Limb (tissue), 2 donors: ENCODE data around the gene RGR.

Experiments
- DNase-seq, 2 donors: peaks; one replicate each; pipeline ENCODE4 v3.0.0-alpha.2; 2016; ENCODE audit errors: extremely low spot score in 2 of 2

Gene RGR, protein sequence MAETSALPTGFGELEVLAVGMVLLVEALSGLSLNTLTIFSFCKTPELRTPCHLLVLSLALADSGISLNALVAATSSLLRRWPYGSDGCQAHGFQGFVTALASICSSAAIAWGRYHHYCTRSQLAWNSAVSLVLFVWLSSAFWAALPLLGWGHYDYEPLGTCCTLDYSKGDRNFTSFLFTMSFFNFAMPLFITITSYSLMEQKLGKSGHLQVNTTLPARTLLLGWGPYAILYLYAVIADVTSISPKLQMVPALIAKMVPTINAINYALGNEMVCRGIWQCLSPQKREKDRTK

DNA sequence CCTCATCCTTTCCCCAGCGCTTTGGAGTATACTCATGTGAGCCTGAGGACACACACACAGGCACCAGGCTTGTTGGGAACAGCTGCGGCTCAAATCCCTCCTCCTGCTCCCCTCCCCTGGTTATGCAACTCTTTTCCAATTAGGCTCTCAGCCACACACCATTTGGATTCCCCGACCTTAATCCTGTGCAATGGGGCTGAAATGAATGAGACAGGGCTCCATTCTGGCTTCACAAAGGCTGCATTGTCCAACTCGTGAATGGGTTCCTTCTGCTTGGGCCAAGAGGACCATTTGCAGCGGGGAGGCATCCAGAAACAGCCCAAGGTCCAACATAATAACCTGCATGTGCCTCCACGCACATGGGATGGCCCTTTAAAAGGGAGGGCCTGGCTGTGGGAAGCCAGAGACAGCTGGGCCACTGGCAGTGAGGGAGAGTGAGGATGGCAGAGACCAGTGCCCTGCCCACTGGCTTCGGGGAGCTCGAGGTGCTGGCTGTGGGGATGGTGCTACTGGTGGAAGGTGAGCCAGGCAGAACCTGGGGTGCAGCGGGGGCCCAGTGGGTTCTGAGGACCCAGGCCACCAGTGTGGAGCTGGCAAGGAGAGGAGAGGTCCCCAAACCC is at the start of gene RGR:
TSS of gene RGR (plus strand) at position 403 of the 620 bp plus-strand sequence. CDS start at position 441, 38 bp downstream.
- peak; percentile 55 for DNase-seq

DNA sequence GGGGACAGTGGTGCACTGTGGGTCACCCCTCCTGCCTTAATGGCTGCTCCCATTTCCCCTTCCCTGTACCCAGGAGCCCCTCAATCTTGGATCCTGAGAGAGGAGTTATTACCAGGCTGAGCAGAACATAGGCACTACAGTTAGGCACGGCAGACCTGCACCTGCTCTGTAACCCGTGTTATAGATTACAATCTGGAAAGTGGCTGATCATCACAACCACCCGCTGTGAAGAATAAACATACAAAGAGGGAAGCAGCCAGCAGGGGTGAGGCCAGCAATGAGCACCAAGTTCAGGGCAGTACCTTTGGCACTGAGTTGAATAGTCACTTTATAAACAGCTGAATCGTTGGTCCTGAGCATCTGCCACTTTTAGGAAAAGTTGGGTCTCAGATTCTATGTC is 48.8 kb upstream of the RGR start:
- DNase-seq, result no peak

DNA sequence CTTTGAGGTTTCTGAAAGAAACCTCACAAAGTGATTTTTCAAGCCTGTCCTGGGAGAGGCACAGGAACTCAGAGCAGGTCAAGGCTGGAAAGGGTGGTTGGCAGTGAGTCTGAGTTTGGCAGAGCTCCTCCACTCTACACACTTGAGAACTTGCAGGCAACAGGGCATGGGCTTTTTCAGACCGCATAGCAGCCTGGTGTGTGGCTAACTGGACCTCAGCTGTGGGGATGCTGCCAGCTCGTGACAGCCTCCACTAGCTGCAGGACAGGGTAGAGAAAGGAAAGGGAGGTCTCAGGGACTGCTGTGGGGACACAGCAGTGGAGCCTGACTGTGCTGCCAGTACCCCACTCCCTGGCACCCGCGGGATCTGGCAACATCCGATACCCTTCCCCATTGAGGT is 47.9 kb upstream of the RGR start:
- DNase-seq, result no peak

DNA sequence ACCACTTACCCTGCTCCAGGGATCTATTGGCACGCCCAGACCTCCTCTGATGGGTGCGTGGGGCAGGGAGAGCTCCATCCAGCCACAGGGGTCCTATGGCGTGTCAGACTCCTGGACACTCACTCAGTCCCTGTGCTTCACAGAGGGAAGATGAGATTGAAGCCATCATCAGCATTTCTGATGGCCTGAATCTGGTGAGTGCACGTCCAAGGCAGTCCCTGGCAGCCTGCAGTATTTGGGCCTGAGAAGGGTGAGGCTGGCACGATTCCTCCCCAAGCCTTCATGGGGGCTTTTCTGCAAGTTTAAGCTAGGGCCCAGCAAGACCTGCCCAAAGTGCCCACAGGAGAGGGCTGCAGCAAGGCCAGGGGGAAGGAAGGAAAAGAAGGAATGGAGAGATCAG is 47.2 kb upstream of the RGR start:
- no peak for DNase-seq

DNA sequence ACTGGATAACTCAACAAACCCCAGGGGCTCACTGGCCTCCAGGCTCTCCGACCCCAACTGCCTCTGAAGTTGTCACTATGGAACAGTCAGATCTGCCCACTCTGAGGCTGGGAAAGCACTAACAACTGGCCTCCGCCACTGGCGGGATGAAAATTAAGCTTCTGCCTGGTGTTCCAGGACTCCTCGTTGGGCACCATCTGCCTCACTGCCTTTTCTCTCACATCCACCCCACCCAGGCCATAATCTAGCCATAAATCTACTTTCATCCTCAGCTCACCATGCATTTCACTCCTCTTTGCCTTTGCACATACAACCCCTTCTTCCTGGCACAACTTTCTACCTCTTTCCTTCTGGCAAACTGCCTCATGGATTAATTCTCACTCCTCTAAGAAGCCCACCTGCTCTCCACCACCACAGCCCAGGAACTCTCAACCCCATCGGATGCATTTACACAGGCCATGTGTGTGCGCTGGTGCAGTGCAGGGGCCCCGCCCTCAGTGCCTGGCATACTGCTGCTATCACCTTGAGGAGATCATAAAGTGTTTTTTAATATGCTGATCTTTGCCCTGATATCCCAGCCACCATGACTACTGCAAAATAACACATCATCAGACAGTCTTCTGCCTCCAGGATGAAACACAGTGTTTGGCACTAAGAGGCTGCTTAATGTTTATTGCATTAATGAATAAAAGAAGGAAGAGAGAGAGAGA is 46.5 kb upstream of the RGR start:
- no peak for DNase-seq

DNA sequence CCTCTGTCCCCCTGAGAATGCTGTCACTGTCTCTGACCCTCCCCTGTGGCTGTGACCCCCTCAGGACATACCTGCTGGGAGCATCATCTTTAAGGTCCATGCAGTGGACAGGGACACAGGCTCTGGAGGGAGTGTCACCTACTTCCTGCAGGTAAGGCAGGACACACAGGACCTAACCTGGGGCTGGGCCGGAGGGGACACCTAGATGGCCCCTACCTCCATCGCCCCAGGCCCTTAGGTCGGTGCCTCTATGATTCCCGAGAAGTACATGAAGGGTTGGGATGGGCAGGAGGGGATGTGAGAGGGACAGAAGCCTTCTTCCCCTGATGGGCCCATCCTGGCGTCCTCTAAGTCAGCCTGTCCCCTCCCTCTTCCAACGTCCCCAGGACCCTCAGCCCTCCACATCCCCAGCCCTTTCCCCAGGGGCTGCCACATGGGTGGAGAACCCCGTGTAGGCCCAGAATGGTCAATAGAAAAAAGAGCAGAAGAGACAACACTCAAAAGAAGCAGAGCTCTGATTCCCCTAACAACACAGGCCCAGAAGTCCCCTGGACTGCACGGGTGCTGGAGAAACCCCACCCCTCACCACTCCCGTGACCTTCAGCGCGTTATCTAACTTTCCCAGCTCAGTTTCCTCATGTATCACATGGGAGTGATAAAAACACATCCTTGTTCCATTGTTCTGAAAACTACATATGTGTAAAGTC is 44.2 kb upstream of the RGR start:
- DNase-seq, result no peak

DNA sequence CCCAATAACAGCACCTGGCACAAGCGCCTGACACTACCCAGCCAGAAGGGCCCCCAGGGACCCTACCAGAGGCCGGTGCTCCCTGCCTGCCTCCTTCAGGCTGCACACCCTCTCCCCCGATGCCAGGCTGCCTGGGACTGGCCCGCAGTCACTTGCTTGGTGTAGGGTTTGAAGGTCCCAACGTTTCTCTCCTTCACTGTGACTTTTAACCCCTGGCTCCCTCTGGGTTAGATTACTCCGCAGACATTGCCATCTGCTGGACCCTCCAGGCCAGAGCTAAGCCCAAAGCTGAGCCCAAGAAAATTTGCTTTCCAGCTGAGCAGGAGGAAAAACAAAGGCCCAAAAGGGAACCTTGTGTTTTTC is 43.6 kb upstream of the RGR start:
- no peak for DNase-seq

DNA sequence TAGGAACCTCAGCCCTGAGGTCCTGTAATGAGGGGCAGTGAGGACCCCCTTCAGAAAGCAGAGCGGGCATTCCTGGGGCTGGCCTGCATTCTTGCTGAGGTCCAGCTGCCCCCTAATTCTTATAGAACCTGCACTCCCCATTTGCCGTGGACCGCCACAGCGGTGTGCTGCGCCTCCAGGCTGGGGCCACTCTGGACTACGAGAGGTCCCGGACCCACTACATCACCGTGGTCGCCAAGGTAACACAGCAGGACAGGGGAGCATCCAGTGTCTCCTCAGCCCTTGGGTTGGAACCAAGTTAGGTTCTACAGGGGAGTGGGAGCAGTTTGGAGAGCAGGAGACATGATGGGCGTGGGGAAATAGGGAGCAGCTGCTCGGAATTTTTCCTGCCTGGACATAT is 43.2 kb upstream of the RGR start:
- no peak for DNase-seq

DNA sequence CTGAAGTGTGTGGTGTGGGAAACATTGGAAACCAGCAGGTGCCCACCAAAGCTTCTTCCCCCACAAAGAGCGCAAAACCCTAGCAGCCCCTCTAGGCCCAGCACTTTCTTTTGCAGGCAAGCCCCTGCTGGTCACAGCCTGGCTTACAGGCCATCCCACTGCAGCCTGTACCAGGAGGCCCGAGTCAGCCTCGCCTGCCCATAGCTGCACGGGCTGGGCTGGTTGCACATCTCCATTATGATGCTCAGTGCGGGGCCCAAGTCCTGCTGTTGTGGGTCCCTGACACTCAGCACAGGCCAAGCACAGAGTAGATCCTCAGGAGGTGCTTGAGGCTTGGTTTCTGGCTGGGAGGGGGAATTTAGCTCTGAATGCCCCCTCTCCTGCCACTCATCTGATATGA is 42.5 kb upstream of the RGR start:
- DNase-seq, result no peak

DNA sequence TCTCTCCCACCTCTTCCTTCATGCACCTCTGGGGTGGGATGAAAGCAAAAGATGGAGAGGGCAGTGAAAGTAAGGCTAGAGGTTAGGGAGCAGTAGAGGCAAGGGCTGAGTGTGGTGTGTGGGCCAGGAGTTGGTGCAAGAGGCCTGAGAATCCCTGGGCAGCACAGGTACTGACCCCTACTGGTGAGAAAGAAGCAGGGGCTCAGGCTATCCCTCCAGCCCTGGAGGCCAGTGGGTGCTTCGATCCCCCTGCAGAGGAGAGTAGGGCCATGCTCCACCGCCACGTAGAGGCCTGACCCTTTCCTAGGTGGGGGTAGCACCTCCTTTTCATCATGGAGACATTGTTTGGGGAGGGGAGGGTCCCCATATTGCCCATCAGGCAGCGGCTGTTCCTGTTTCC is 40.7 kb upstream of the RGR start:
- DNase-seq, result no peak

DNA sequence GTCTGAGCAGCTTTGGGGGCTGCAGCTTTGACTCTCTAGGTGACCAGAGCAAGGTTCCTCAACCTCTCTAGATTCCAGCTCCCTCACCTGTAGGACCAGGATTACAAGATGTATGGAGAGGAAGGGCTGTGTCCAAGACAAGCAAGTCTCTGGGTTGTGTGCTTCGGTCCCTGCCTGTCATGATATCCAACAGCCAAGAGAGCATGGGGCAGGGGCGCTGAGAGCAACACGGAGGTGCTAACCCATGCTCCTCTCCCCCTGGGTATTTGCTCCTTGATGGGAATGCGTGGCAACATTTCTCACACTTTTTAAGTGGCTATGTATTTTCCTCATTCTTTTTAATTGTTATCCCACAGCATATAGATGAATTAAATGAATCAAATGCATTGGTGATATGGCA is 40.2 kb upstream of the RGR start:
- no peak for DNase-seq

DNA sequence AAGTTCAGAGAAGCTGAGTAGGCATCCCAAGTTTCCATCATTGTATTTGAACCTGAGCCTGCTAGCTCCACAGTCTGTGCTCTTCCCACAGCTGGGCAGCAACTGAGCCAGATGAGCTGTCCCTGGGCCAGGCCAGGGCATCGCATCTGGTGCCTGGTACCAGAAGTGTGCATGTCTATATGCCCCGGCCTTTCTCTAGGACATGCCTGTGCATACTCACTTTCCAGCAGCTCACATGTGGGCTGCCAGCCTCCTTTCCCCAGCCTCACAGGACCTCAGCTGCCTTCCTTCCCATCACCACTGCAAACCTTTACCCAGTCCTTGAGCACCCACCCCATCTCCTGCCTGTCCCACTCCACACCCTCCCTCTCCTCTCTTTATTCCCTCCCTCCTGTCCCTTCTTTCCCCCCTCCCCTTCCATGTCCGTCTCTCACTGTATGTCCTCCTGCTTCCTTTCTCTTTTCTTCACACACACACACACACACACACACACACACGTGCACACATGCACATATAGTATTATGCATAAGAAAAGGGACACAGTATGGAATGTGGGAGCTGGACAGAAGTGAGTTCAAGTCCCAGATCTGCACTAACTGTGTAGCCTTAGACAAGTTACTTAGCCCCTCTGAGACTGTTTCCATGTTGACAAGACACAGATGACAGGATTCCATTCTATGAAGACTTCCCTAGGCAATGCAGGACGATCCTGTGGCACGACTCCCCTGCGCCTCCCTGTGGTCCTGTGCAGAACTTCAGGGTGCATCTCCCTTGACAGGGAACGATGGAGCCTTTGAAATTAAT is 39.6 kb upstream of the RGR start:
- DNase-seq, result peak; percentile 8 to 63

DNA sequence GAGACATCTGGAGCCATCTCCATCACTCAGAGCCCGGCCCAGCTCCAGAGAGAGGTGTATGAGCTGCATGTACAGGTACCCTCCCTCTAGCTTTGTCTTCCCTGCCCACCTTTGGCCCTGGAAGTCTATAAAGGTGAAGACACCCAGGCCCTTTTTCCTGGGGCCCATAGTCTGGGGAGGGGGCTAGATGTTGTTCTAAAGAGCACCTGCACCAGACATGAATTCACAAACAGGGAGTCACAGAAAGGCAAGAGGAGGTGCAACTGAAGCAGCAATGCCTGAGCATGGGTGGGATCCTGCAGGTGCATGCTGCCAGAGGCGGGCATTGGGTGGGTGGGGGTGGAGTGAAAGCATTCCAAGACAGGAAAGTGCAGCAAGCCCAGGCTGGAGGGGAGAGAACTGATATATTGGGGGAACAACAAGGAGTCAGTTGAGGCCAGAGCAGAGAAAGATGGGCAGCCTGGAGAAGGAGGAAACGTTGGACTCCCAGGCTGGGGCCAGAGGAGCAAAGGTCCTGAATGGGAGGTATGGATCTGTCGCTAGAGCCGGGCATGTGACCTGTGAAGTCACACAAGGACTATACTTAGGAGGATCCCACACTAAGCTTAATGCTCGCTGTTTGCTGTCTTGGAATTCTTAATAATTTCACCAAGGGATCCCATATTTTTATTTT is 38.9 kb upstream of the RGR start:
- DNase-seq, result no peak

DNA sequence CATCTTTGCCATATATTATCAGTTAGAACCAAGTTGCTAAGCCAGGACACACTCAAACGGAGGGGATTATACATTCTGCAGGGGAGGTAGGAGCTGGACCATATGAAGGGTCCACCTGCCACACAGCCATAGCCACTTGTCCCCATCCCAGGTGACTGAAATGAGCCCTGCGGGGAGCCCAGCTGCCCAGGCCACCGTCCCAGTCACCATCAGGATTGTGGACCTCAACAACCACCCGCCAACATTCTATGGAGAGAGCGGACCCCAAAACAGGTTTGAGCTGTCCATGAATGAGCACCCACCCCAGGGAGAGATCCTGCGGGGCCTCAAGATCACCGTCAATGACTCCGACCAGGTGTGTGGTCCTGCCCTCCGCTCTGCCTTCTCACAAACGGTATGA is 36.8 kb upstream of the RGR start:
- DNase-seq, result no peak

DNA sequence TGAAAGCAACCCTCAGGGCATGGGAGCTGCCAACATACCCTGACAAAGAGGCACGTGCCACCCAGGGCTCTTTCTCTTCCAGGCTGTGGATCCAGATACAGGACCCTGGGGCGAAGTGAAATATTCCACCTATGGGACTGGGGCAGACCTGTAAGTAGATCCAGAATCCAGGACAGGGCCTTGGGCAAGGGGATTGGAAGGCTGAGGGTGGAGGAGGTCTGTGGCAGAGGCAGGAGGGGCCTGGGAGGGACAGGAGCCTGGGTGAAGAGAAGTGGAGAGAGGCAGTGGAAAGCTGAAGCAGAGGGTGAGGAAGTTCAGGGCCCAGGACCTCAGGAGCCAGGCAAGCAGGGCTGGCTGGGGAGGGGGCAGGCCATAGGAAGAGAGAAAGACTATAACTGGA is 33.3 kb upstream of the RGR start:
- DNase-seq, result no peak

DNA sequence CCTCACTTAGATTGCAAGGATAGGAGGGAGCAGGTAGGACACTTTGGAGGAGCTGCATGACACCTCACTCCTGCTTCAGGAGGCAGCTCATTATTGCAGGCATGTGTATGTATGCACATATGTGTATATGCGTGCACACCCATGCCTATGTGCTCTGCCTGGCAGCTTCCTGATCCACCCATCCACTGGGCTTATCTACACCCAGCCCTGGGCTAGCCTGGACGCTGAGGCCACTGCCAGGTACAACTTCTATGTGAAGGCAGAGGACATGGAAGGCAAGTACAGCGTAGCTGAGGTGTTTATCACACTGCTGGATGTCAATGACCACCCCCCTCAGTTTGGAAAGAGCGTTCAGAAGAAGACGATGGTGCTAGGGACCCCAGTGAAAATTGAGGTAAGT is 32.8 kb upstream of the RGR start:
- no peak for DNase-seq

DNA sequence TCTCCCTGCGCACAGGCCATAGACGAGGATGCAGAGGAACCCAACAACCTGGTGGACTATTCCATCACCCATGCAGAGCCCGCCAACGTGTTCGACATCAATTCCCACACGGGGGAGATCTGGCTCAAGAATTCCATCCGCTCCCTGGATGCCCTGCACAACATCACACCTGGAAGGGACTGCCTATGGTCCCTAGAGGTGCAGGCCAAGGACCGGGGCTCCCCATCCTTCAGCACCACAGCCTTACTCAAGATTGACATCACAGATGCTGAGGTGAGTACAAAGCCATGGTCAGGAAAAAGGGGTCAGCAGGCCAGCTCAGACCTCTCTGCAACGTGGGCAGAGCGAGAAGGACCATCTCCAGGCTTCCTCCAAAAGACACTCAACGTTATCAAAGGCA is 31.8 kb upstream of the RGR start:
- DNase-seq, result no peak

DNA sequence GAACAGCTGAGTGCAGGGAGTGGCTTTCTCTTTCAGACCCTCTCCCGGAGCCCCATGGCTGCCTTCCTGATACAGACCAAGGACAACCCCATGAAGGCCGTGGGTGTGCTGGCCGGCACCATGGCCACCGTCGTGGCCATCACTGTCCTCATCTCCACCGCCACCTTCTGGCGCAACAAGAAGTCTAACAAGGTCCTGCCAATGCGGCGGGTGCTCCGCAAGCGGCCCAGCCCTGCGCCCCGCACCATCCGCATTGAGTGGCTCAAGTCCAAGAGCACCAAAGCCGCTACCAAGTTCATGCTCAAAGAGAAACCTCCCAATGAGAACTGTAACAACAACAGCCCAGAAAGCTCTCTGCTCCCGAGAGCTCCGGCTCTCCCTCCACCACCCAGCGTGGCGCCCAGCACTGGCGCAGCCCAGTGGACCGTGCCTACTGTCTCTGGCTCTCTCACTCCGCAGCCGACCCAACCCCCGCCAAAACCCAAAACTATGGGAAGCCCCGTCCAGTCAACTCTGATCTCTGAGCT is 30.7 kb upstream of the RGR start:
- no peak for DNase-seq

DNA sequence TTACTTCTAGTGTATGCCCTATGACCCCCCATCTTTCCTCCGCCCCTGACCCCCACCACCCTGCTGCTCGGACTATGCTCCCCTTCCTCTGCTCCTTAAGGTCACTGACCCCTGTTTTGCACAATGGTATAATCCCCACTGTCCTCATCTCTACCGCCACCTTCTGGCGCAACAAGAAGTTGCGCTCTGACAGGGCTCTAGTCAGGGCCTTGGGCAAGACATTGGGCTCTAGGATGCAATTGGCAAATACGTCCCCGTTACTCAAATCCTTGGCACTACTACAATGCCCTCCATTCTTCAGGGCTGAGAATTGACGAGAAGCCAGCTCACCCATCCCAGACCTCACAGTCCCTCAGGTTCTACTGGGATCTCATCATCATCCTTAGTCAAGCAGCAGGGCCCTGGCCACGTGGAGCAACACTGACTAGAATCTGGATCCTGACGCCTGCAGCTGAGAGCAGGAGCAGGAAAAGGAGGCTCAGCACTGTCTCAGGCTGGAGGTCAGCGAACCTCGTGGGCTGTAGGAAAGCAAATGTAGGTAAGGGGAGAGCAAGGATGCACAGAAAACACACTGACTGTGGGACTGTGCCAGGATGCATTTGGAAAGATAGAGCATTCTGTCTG is 30.1 kb upstream of the RGR start:
- DNase-seq, result no peak

DNA sequence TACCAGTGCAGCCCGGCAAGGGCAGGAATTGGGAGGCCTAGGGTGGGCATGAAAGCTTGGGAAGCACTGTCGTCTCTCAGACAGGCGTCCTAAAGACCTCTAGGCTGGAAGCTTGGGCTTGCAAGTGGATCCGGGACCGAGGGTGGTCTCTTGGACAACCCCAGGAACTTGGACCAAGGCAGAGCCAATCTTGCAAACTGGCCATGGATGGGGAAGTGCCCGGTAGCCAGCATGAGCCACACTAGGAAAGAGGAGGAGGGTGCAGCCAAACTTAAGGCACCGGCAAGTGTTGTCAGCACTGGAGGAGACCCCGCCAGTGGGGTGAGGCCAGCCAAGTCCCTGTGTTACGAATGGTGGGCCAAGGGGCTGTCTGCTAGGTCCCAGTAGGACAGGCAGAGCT is 28.0 kb upstream of the RGR start:
- DNase-seq, result no peak
